GM19468 (cell line): ENCODE measurements around the gene PRPF6.

Source experiments
- ATAC-seq: cut with Tn5 transposase; IDR thresholded peaks from one replicate; pipeline ENCODE4 v1.9.1; 2021; ENCODE audit warnings: mild to moderate bottlenecking, moderate library complexity, moderate number of reproducible peaks; ENCODE audit not compliant: unreplicated experiment; ENCODE audit errors: extremely low read depth

The PRPF6 gene

GRCh38 chr20:64071341-64072332, 90.7 kb downstream of the PRPF6 start:
- ATAC-seq, result no peak

GRCh38 chr20:64072498-64073063, 91.6 kb downstream of the PRPF6 start:
- no peak for ATAC-seq

- no peak for ATAC-seq
Measured at GRCh38 chr20:64073476-64074183, 92.7 kb downstream of the PRPF6 start.

GRCh38 chr20:64074184-64074789, 93.4 kb downstream of the PRPF6 start:
- no peak for ATAC-seq

- no peak for ATAC-seq
Measured at GRCh38 chr20:64074963-64075362, 94.0 kb downstream of the PRPF6 start.

- ATAC-seq, result no peak
Measured at GRCh38 chr20:64075556-64075955, 94.6 kb downstream of the PRPF6 start.

GRCh38 chr20:64076061-64076997, 95.4 kb downstream of the PRPF6 start:
- no peak for ATAC-seq

GRCh38 chr20:64077094-64077493, 96.2 kb downstream of the PRPF6 start:
- no peak for ATAC-seq

- ATAC-seq, result no peak
Measured at GRCh38 chr20:64077541-64077875, 96.6 kb downstream of the PRPF6 start.

GRCh38 chr20:64077876-64078551, 97.1 kb downstream of the PRPF6 start:
- ATAC-seq, result no peak

- no peak for ATAC-seq
Measured at GRCh38 chr20:64078934-64079272, 98.0 kb downstream of the PRPF6 start.

- ATAC-seq, result no peak
Measured at GRCh38 chr20:64079273-64080012, 98.5 kb downstream of the PRPF6 start, which contains the start of gene RGS19. Gene RGS19, minus strand, starts transcription at chr20:64079518. Its CDS starts 2,632 bp downstream, at chr20:64076886.

GRCh38 chr20:64080013-64080812, 99.3 kb downstream of the PRPF6 start, which contains the start of gene OPRL1:
Gene OPRL1, plus strand, starts transcription at chr20:64080082. Its CDS starts 12,639 bp downstream, at chr20:64092721.
- ATAC-seq, result no peak

- no peak for ATAC-seq
Measured at GRCh38 chr20:64080813-64081623, 100.1 kb downstream of the PRPF6 start.

- no peak for ATAC-seq
Measured at GRCh38 chr20:64081624-64081964, 100.7 kb downstream of the PRPF6 start.

GRCh38 chr20:64082126-64082731, 101.3 kb downstream of the PRPF6 start:
- no peak for ATAC-seq
